H1 (cell line): ENCODE measurements around the gene GNG8. TPM values are rescaled to one million over a fixed set of nuclear protein-coding genes. Genes with fewer than 3 reads are reported as not detected.

Experiments used
- CTCF ChIA-PET: fragments of 300-600 bp; sonication (Branson Sonifier 250); formaldehyde crosslinking; loops from one replicate; lab custom pipeline; 2021; ENCODE audit not compliant: partially characterized antibody; lab: Charles Lee
- POLR2A ChIA-PET: fragments of 300-600 bp; sonication (Branson Sonifier 250); formaldehyde crosslinking; loops from one replicate; lab custom pipeline; 2021; ENCODE audit warnings: inconsistent platforms; ENCODE audit not compliant: partially characterized antibody; lab: Charles Lee
- DNase-seq, 2 experiments: peaks; one replicate each; pipeline versions ENCODE4 v3.0.0 to v3.0.0-alpha.2; 2010 to 2022; ENCODE audit warnings: low spot score in 2 of 2, low read depth in 1 of 2, mixed read lengths in 1 of 2
- FAIRE-seq: peaks from 2 replicates; lab custom pipeline; 2011; peaks lifted over from hg19 to GRCh38; lab: Jason Lieb, UNC
- H2AFZ ChIP-seq: 2 replicates; pipeline ENCODE4 v1.8.1; 2012; ENCODE audit warnings: low read length, inconsistent platforms
- H2AK5ac ChIP-seq: 2 replicates; pipeline ENCODE4 v1.6.1; 2013; ENCODE audit warnings: low read depth, low read length
- H2BK120ac ChIP-seq: replicated peaks from 2 replicates; pipeline ENCODE3; 2013; ENCODE audit warnings: low read depth, low read length, inconsistent platforms
- H2BK12ac ChIP-seq: 2 replicates; pipeline ENCODE4 v1.6.1; 2013; ENCODE audit warnings: low read depth, low read length
- H2BK15ac ChIP-seq: 2 replicates; pipeline ENCODE4 v1.6.1; 2013; ENCODE audit warnings: low read length
- H2BK20ac ChIP-seq: 2 replicates; pipeline ENCODE4 v1.6.1; 2013; ENCODE audit warnings: low read length
- H2BK5ac ChIP-seq: 2 replicates; pipeline ENCODE4 v1.6.1; 2013; ENCODE audit warnings: low read depth, low read length
- H3K14ac ChIP-seq: 2 replicates; pipeline ENCODE4 v1.6.1; 2013; ENCODE audit warnings: inconsistent platforms; ENCODE audit not compliant: insufficient read length
- H3K18ac ChIP-seq: 2 replicates; pipeline ENCODE4 v1.6.1; 2013; ENCODE audit warnings: low read length; ENCODE audit errors: extremely low read depth
- H3K23ac ChIP-seq: 2 replicates; pipeline ENCODE4 v1.6.1; 2013; ENCODE audit warnings: inconsistent platforms; ENCODE audit not compliant: insufficient read length
- H3K23me2 ChIP-seq: 2 replicates; pipeline ENCODE4 v1.6.1; 2013; ENCODE audit warnings: low read depth, low read length
- H3K27ac ChIP-seq: 2 replicates; pipeline ENCODE4 v1.6.1; 2011; ENCODE audit warnings: low read depth, low read length, inconsistent platforms
- H3K27me3 ChIP-seq, 4 experiments: replicated peaks in 1 of 4; 1 replicate in 1 of 4; 2 replicates in 3 of 4; pipeline versions ENCODE4 v1.6.1 to v1.8.1; 2011 to 2013; ENCODE audit warnings: low read length in 3 of 4, mild to moderate bottlenecking in 3 of 4, inconsistent platforms in 2 of 4, mixed read lengths in 2 of 4, moderate library complexity in 1 of 4; ENCODE audit not compliant: control insufficient read depth in 3 of 4, insufficient read depth in 3 of 4; ENCODE audit errors: extremely low read depth in 1 of 4
- H3K36me3 ChIP-seq, 4 experiments: 2 replicates each; pipeline versions ENCODE4 v1.6.1 to v1.8.1; 2011 to 2013; ENCODE audit warnings: mild to moderate bottlenecking in 4 of 4, low read length in 3 of 4, moderate library complexity in 2 of 4, control low read depth in 1 of 4, inconsistent platforms in 1 of 4; ENCODE audit not compliant: insufficient read depth in 4 of 4, control insufficient read depth in 2 of 4
- H3K4ac ChIP-seq: replicated peaks from 2 replicates; pipeline ENCODE3; 2013; ENCODE audit warnings: low read length, low read depth, mixed read lengths, inconsistent platforms; ENCODE audit not compliant: insufficient read length
- H3K4me1 ChIP-seq, 4 experiments: replicated peaks in 1 of 4; 1 replicate in 1 of 4; 2 replicates in 3 of 4; pipeline versions ENCODE4 v1.6.1 to v1.8.1; 2011 to 2013; ENCODE audit warnings: low read length in 3 of 4, inconsistent platforms in 2 of 4, mixed read lengths in 1 of 4; ENCODE audit not compliant: insufficient read depth in 4 of 4, control insufficient read depth in 3 of 4
- H3K4me2 ChIP-seq, 2 experiments: 2 replicates each; pipeline versions ENCODE4 v1.6.1 to v1.8.1; 2011 to 2013; ENCODE audit warnings: low read depth in 2 of 2, low read length in 2 of 2, control low read depth in 1 of 2, inconsistent platforms in 1 of 2, mild to moderate bottlenecking in 1 of 2; ENCODE audit not compliant: insufficient read depth in 1 of 2
- H3K4me3 ChIP-seq, 4 experiments: fragments of 200-600, 300-600 bp in 1 of 4; sonication (generic), shearing (Covaris generic), sonication (Bioruptor Twin) in 1 of 4; 2 replicates each; pipeline versions ENCODE4 v1.5.1 to v1.8.1; 2011 to 2016; ENCODE audit warnings: low read length in 4 of 4, low read depth in 3 of 4, control low read depth in 2 of 4, inconsistent platforms in 2 of 4, mild to moderate bottlenecking in 2 of 4, mixed read lengths in 1 of 4, moderate library complexity in 1 of 4; ENCODE audit not compliant: insufficient read depth in 2 of 4; ENCODE audit errors: extremely low read depth in 1 of 4
- H3K56ac ChIP-seq: replicated peaks from 2 replicates; pipeline ENCODE3; 2013; ENCODE audit warnings: low read depth, mild to moderate bottlenecking, mixed read lengths, low read length, inconsistent platforms; ENCODE audit not compliant: insufficient read length
- H3K79me1 ChIP-seq: 2 replicates; pipeline ENCODE4 v1.6.1; 2013; ENCODE audit warnings: low read depth, low read length, control low read depth
- H3K79me2 ChIP-seq, 2 experiments: 2 replicates each; pipeline versions ENCODE4 v1.6.1 to v1.8.1; 2012 to 2013; ENCODE audit warnings: low read length in 2 of 2, mild to moderate bottlenecking in 2 of 2, inconsistent platforms in 1 of 2; ENCODE audit not compliant: insufficient read depth in 2 of 2, control insufficient read depth in 1 of 2
- H3K9ac ChIP-seq, 4 experiments: replicated peaks in 1 of 4; 1 replicate in 1 of 4; 2 replicates in 3 of 4; pipeline versions ENCODE4 v1.6.1 to v1.8.1; 2011 to 2013; ENCODE audit warnings: low read depth in 3 of 4, low read length in 3 of 4, control low read depth in 2 of 4, mild to moderate bottlenecking in 2 of 4, moderate library complexity in 2 of 4, inconsistent platforms in 1 of 4; ENCODE audit errors: extremely low read depth in 1 of 4
- H3K9me3 ChIP-seq, 2 experiments: 2 replicates each; pipeline versions ENCODE4 v1.6.1 to v1.8.1; 2012 to 2013; ENCODE audit warnings: mild to moderate bottlenecking in 2 of 2, moderate library complexity in 2 of 2, control low read depth in 1 of 2, inconsistent platforms in 1 of 2, low read depth in 1 of 2, low read length in 1 of 2, mixed read lengths in 1 of 2; ENCODE audit not compliant: insufficient read depth in 2 of 2
- H4K20me1 ChIP-seq, 2 experiments: replicated peaks in 1 of 2; 2 replicates each; pipeline versions ENCODE3 to v1.8.1; 2011 to 2013; ENCODE audit warnings: inconsistent platforms in 2 of 2, low read length in 2 of 2, mild to moderate bottlenecking in 1 of 2; ENCODE audit not compliant: insufficient read depth in 2 of 2, control insufficient read depth in 1 of 2
- H4K5ac ChIP-seq: 2 replicates; pipeline ENCODE4 v1.6.1; 2013; ENCODE audit warnings: low read length, low read depth, mixed read lengths, inconsistent platforms; ENCODE audit not compliant: insufficient read length
- H4K8ac ChIP-seq: 2 replicates; pipeline ENCODE4 v1.8.0; 2013; ENCODE audit warnings: mild to moderate bottlenecking, moderate library complexity, low read length, inconsistent platforms; ENCODE audit not compliant: insufficient read depth; ENCODE audit errors: extremely low read depth
- H4K91ac ChIP-seq: replicated peaks from 2 replicates; pipeline ENCODE3; 2013; ENCODE audit warnings: low read length, mixed read lengths, inconsistent platforms; ENCODE audit not compliant: insufficient read length
- ASH2L ChIP-seq: fragments of 200-600, 300-600 bp; sonication (generic); IDR thresholded peaks from one replicate; pipeline ENCODE4 v1.7.1; 2017; ENCODE audit warnings: low read length
- CBX5 ChIP-seq: fragments of 300-800, 300-1000 bp; sonication (generic); IDR thresholded peaks from 2 replicates; pipeline ENCODE4 v1.7.1; 2016; ENCODE audit warnings: antibody characterized with exemption, low read length, low read depth
- GABPA ChIP-seq: IDR thresholded peaks from 2 replicates; pipeline ENCODE4 v1.6.1; 2011; ENCODE audit warnings: mild to moderate bottlenecking, low read length, moderate library complexity, borderline replicate concordance; ENCODE audit not compliant: insufficient read depth
- RAD21 ChIP-seq, 2 experiments: IDR thresholded peaks in 1 of 2; conservative IDR thresholded peaks in 1 of 2; 2 replicates each; pipeline ENCODE4 v1.6.1; 2011; ENCODE audit warnings: low read depth in 2 of 2, low read length in 2 of 2, improper control_type of control experiment in 1 of 2, inconsistent platforms in 1 of 2, mild to moderate bottlenecking in 1 of 2, moderate library complexity in 1 of 2
- RFX5 ChIP-seq: IDR thresholded peaks from 2 replicates; pipeline ENCODE4 v1.6.1; 2011; ENCODE audit warnings: low read depth, low read length, improper control_type of control experiment, borderline replicate concordance
- SIX5 ChIP-seq: IDR thresholded peaks from 2 replicates; pipeline ENCODE4 v1.6.1; 2011; ENCODE audit warnings: mild to moderate bottlenecking, low read depth, low read length
- SUZ12 ChIP-seq: fragments of 200-600 bp; sonication (generic); IDR thresholded peaks from 2 replicates; pipeline ENCODE4 v1.6.1; 2012; ENCODE audit warnings: mild to moderate bottlenecking, inconsistent platforms, low read length, moderate library complexity, mixed read lengths
- TAF1 ChIP-seq: IDR thresholded peaks from 2 replicates; pipeline ENCODE4 v1.6.1; 2011; ENCODE audit warnings: mild to moderate bottlenecking, low read depth, low read length
- WGBS, 2 experiments: shearing (Covaris generic) in 1 of 2; methylation state at CpG; one replicate each; pipeline versions ENCODE4 v1.1.6 to v1.1.7; 2013 to 2015; ENCODE audit warnings: low lambda C conversion rate in 2 of 2, mixed read lengths in 2 of 2, inconsistent platforms in 1 of 2, low coverage in 1 of 2, missing lambda C conversion rate in 1 of 2; ENCODE audit not compliant: insufficient replicate concordance in 2 of 2, insufficient coverage in 1 of 2, insufficient read length in 1 of 2; ENCODE audit errors: extremely low coverage in 1 of 2, missing lambda C conversion rate in 1 of 2; 5-methylcytosine and 5-hydroxymethylcytosine counted together
- polyA plus RNA-seq, 7 experiments: library from polyadenylated mRNA; depleted of rRNA in 3 of 7; stranded (reverse) in 5 of 7; unstranded in 2 of 7; fragments of >200 nt in 5 of 7; fragments of 200-250 nt in 2 of 7; gene quantifications; 1 replicate in 5 of 7; 2 replicates in 1 of 7; 4 replicates in 1 of 7; pipeline versions ENCODE4 v1.2.1 to v1.2.3, GENCODE V29; 2011 to 2013; ENCODE audit warnings: missing spikeins in 2 of 7, mixed read lengths in 2 of 7
- total RNA-seq: library from RNA; stranded (reverse); fragmentation: NEBNext Ultra II Directional; extraction: Animal tissue kit (Norgen Biotek cat#: 25700); gene quantifications from 2 replicates; pipeline ENCODE4 v1.2.1, GENCODE V29; 2021
- TF ChIP-seq, protein P1 (sequence below): IDR thresholded peaks from 2 replicates; pipeline ENCODE4 v1.6.1; 2012; ENCODE audit warnings: low read length, inconsistent platforms

The GNG8 gene
- total and polyA plus RNA-seq, 2 of the 8 experiments (the other 6 are each of a cell fraction or from before 2014, with no cell fraction given) = not detected

DNA sequence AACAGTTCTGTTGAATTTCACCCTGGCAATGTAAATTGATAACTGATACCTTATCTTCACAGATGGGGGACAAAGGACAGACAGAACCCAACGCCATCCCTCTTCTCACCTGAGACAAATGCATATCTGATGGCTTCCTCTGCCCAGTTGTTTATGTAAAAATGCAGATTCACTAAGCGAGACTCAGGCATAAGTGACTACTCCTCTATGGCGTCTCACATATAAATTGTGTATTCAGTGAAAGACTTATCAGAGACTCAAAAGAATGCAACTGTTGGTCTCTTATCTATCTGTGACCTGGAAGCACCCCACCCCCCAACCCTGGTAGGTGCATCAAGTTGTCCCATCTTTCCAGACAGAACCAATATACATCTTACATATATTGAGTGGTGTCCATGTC is 48.1 kb downstream of the GNG8 start:
- no peak for FAIRE-seq
- H2BK15ac ChIP-seq = no peak overlapping the region
- H3K4me2 ChIP-seq = no peak overlapping the region
- POLR2A ChIA-PET = no interaction called here
- H3K9ac ChIP-seq = no peak overlapping the region
- no peak overlapping the region for H2AK5ac ChIP-seq
- H4K5ac ChIP-seq = no peak overlapping the region
- H3K79me2 ChIP-seq = no peaks in the 10 kb centered on the region
- no peaks in the 10 kb centered on the region for H3K36me3 ChIP-seq
- H3K18ac ChIP-seq = no peak overlapping the region
- no peak overlapping the region for H2BK20ac ChIP-seq
- H4K20me1 ChIP-seq = no peaks in the 10 kb centered on the region
- H3K9me3 ChIP-seq = no peaks in the 10 kb centered on the region
- H3K4me1 ChIP-seq = no peaks in the 10 kb centered on the region
- H2BK5ac ChIP-seq = no peak overlapping the region
- H3K4me3 ChIP-seq = no peak overlapping the region
- H3K23ac ChIP-seq = no peak overlapping the region
- H3K4ac ChIP-seq = no peak overlapping the region
- H3K27ac ChIP-seq = no peak overlapping the region
- no peak for DNase-seq
- H3K14ac ChIP-seq = no peak overlapping the region
- no peaks in the 10 kb centered on the region for H3K27me3 ChIP-seq
- no peak overlapping the region for H2BK120ac ChIP-seq
- H2AFZ ChIP-seq = no peak overlapping the region
- H3K23me2 ChIP-seq = no peaks in the 10 kb centered on the region
- no peak overlapping the region for H4K91ac ChIP-seq
- no peak overlapping the region for H4K8ac ChIP-seq
- TF ChIP-seq SIX5 (no peak), GABPA (no peak), RFX5 (no peak), RAD21 (IDR thresholded peaks at IDR 0.05 in 1 of 2, conservative IDR thresholded peaks at IDR 0.05 in 1 of 2; ENCODE audit: low read depth in 2 of 2, low read length in 2 of 2) (no peak), TAF1 (no peak), SUZ12 (no peak), ASH2L (no peak), CBX5 (no peak)
- TF ChIP-seq, protein P1, sequence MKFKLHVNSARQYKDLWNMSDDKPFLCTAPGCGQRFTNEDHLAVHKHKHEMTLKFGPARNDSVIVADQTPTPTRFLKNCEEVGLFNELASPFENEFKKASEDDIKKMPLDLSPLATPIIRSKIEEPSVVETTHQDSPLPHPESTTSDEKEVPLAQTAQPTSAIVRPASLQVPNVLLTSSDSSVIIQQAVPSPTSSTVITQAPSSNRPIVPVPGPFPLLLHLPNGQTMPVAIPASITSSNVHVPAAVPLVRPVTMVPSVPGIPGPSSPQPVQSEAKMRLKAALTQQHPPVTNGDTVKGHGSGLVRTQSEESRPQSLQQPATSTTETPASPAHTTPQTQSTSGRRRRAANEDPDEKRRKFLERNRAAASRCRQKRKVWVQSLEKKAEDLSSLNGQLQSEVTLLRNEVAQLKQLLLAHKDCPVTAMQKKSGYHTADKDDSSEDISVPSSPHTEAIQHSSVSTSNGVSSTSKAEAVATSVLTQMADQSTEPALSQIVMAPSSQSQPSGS = no peak
- H2BK12ac ChIP-seq = no peak overlapping the region
- no peak overlapping the region for H3K56ac ChIP-seq
- WGBS, 2 experiments = 76% methylated on average over 3 of the region's 3 CpGs; no CpG with 5 or more reads in 1 of the 2 experiments
- CTCF ChIA-PET = interaction anchor here (0.8 kb wide), 1 partner anchor 16 kb away, joined by 3 read pairs; no protein-coding TSS in a partner anchor
- no peaks in the 10 kb centered on the region for H3K79me1 ChIP-seq
